ENCODE measurements around the gene SYT1.

DNA sequence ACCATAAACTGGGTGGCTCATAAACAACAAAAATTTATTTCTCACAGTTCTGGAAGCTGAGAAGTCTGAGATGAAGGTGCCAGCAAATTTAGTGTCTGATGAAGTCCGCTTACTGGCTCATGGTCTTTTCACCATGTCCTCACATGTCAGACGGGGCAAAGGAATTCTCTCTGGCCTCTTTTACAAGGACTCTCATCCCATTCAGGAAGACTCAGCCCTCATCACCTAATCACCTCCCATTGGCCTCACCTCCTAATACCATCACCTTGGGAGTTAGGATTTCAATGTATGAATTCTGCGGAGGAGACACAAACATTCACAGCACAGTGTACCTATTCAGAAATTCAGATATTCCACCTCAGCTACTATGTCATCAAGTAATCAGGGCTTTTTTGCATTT lies 468.6 kb downstream of the SYT1 start:
- TF ChIP-seq POLR2AphosphoS5 (IDR thresholded peaks at IDR 0.05; ENCODE audit: insufficient read depth, low read depth, low read length) (no peak), CTCF (IDR thresholded peaks at IDR 0.05; ENCODE audit: extremely low read depth in 1 of 2, insufficient read depth in 1 of 2, low read depth in 1 of 2, low read length in 2 of 2) (no peak), JUN (IDR thresholded peaks at IDR 0.05; ENCODE audit: borderline replicate concordance, insufficient read depth, insufficient read length, low read depth) (no peak), POLR2A (IDR thresholded peaks at IDR 0.05; ENCODE audit: low read depth, low read length) (no peak), EZH2 (IDR thresholded peaks at IDR 0.05; ENCODE audit: borderline replicate concordance, low read depth, low read length, severe bottlenecking) (no peak), FOS (IDR thresholded peaks at IDR 0.05; ENCODE audit: borderline replicate concordance, insufficient read depth, low read length) (no peak), MYC (IDR thresholded peaks at IDR 0.05; ENCODE audit: low read depth, low read length) (no peak)

Data from endothelial cell of umbilical vein (primary cell).